PC-9 (cell line): ENCODE measurements around the gene OSBPL2. TPM values are rescaled to one million over a fixed set of nuclear protein-coding genes. Genes with fewer than 3 reads are reported as not detected.

Experiments used
- BruUV-seq: library from RNA; stranded (reverse); fragments of 400-500 nt; replicated peaks from 2 replicates; lab custom pipeline; 2021; lab: Mats Ljungman, UMichigan
- CTCF ChIA-PET: fragments of 300-600 bp; sonication (Branson Sonifier 250); formaldehyde crosslinking; loops from one replicate; lab custom pipeline; 2022; ENCODE audit warnings: antibody characterized with exemption; lab: Charles Lee
- POLR2A ChIA-PET: fragments of 300-600 bp; sonication (Branson Sonifier 250); formaldehyde crosslinking; loops from one replicate; lab custom pipeline; 2022; ENCODE audit warnings: antibody characterized with exemption; ENCODE audit not compliant: unreplicated experiment; lab: Charles Lee
- DNase-seq, 2 experiments: peaks; one replicate each; pipeline versions ENCODE4 v3.0.0 to v3.0.0-alpha.2; 2015 to 2022; ENCODE audit warnings: mixed read lengths in 1 of 2
- H2AFZ ChIP-seq: fragments of 200-600 bp; sonication (generic); 2 replicates; pipeline ENCODE4 v1.8.1; 2017; ENCODE audit warnings: antibody characterized with exemption
- H3F3A ChIP-seq: fragments of 200-600 bp; sonication (generic); 2 replicates; pipeline ENCODE4 v1.8.1; 2017; ENCODE audit warnings: antibody characterized with exemption, mild to moderate bottlenecking, low read depth; ENCODE audit not compliant: insufficient read depth
- H3K27ac ChIP-seq: fragments of 200-600 bp; sonication (generic); 2 replicates; pipeline ENCODE4 v1.6.1; 2016; ENCODE audit warnings: mixed run types
- H3K27me3 ChIP-seq: fragments of 200-600 bp; sonication (generic); 2 replicates; pipeline ENCODE4 v1.6.1; 2016; ENCODE audit warnings: low read depth, mixed run types; ENCODE audit not compliant: insufficient read depth
- H3K36me3 ChIP-seq: fragments of 200-600 bp; sonication (generic); 2 replicates; pipeline ENCODE4 v1.6.1; 2016; ENCODE audit warnings: low read depth, mixed run types
- H3K4me1 ChIP-seq: fragments of 200-600 bp; sonication (generic); replicated peaks from 2 replicates; pipeline ENCODE4 v1.6.1; 2016; ENCODE audit warnings: mixed run types; ENCODE audit not compliant: insufficient read depth
- H3K4me2 ChIP-seq: fragments of 200-600 bp; sonication (generic); 2 replicates; pipeline ENCODE4 v1.6.1; 2017; ENCODE audit warnings: mixed run types
- H3K4me3 ChIP-seq: fragments of 200-600 bp; sonication (generic); 2 replicates; pipeline ENCODE4 v1.6.1; 2016; ENCODE audit warnings: mixed run types
- H3K79me2 ChIP-seq: fragments of 200-600 bp; sonication (generic); 2 replicates; pipeline ENCODE4 v1.6.1; 2017; ENCODE audit warnings: low read depth, mixed run types
- H3K9me2 ChIP-seq: fragments of 200-600 bp; sonication (generic); 2 replicates; pipeline ENCODE4 v1.8.1; 2017; ENCODE audit warnings: mild to moderate bottlenecking; ENCODE audit not compliant: insufficient read depth
- H3K9me3 ChIP-seq: fragments of 200-600 bp; sonication (generic); 2 replicates; pipeline ENCODE4 v1.8.1; 2016; ENCODE audit warnings: low read depth; ENCODE audit not compliant: insufficient read depth
- H4K20me1 ChIP-seq: fragments of 200-600 bp; sonication (generic); 2 replicates; pipeline ENCODE4 v1.8.1; 2017; ENCODE audit not compliant: insufficient read depth
- CTCF ChIP-seq: fragments of 200-600 bp; sonication (generic); conservative IDR thresholded peaks from 2 replicates; pipeline ENCODE4 v1.6.1; 2017; ENCODE audit warnings: mixed run types, antibody characterized with exemption, mild to moderate bottlenecking, moderate library complexity
- EZH2 ChIP-seq: fragments of 200-600 bp; sonication (generic); IDR thresholded peaks from 2 replicates; pipeline ENCODE4 v1.8.0; 2017; ENCODE audit warnings: antibody characterized with exemption, low read depth
- intact Hi-C: fragments of 100-400 bp; cut with micrococcal nuclease; formaldehyde crosslinking; loops from one replicate; pipeline ENCODE4 v1.10.0; 2022; ENCODE audit not compliant: unreplicated experiment
- total RNA-seq: library from RNA; stranded (reverse); gene quantifications from 2 replicates; pipeline ENCODE4 v1.2.3, GENCODE V29; 2021

OSBPL2 gene
- total RNA-seq, 1 experiment from 2014 or later, result 84.8 TPM

- Histone ChIP-seq H3K4me3 (no peak overlapping the region), H3F3A (peaks cover 16% of the 10 kb centered on the region), H2AFZ (no peak overlapping the region), H3K27ac (no peak overlapping the region), H3K79me2 (0 out of 2 replicates have a peak, but pooled peaks cover 5% of the 10 kb centered on the region), H4K20me1 (peaks cover 45% of the 10 kb centered on the region), H3K9me2 (no peaks in the 10 kb centered on the region), H3K27me3 (no peaks in the 10 kb centered on the region), H3K9me3 (peaks cover 5% of the 10 kb centered on the region; the same call in 1 of the 2 replicates), H3K36me3 (peaks cover 13% of the 10 kb centered on the region), H3K4me1 (no peaks in the 10 kb centered on the region), H3K4me2 (no peak overlapping the region)
- ChIA-PET POLR2A (no interaction called here), CTCF (no interaction called here)
- BruUV-seq, result TSS peak; percentile 16
- DNase-seq, result no peak
- intact Hi-C loops, result loop anchor here (2.0 to 10.0 kb wide), 2 partner anchors 28 to 252 kb away; partner anchors contain the start of gene OSBPL2
- TF ChIP-seq EZH2 (no peak), CTCF (no peak)
Measured at GRCh38 chr20:62266851-62267250, 28.5 kb downstream of the OSBPL2 start.

- Histone ChIP-seq H3K4me3 (no peak overlapping the region), H3K4me2 (no peak overlapping the region), H3F3A (peaks cover 16% of the 10 kb centered on the region), H3K36me3 (peaks cover 16% of the 10 kb centered on the region), H3K9me3 (peaks cover 5% of the 10 kb centered on the region; the same call in 1 of the 2 replicates), H3K27me3 (no peaks in the 10 kb centered on the region), H3K79me2 (0 out of 2 replicates have a peak, but pooled peaks cover 5% of the 10 kb centered on the region), H3K27ac (no peak overlapping the region), H2AFZ (no peak overlapping the region), H4K20me1 (peaks cover 48% of the 10 kb centered on the region), H3K9me2 (no peaks in the 10 kb centered on the region), H3K4me1 (no peaks in the 10 kb centered on the region)
- no peak for TF ChIP-seq CTCF
- TF ChIP-seq EZH2, result no peak
- CTCF ChIA-PET, result no interaction called here
- peak; percentile 71 to 74 for DNase-seq
- intact Hi-C loops, result loop anchor here (2.0 to 10.0 kb wide), 2 partner anchors 29 to 253 kb away; partner anchors contain the start of gene OSBPL2
- BruUV-seq, result no TSS peak
- POLR2A ChIA-PET, result no interaction called here
Measured at GRCh38 chr20:62267543-62267942, 29.2 kb downstream of the OSBPL2 start.

- ChIA-PET CTCF (interaction anchor here (0.7 kb wide), 1 partner anchor 38 kb away, joined by 4 read pairs; no protein-coding TSS in a partner anchor), POLR2A (no interaction called here)
- Histone ChIP-seq H3F3A (peaks cover 16% of the 10 kb centered on the region), H3K4me2 (no peak overlapping the region), H3K4me3 (no peak overlapping the region), H2AFZ (no peak overlapping the region), H3K9me3 (peaks cover 5% of the 10 kb centered on the region; the same call in 1 of the 2 replicates), H3K4me1 (no peaks in the 10 kb centered on the region), H3K79me2 (0 out of 2 replicates have a peak, but pooled peaks cover 5% of the 10 kb centered on the region), H3K9me2 (no peaks in the 10 kb centered on the region), H4K20me1 (peaks cover 54% of the 10 kb centered on the region), H3K27ac (no peak overlapping the region), H3K27me3 (no peaks in the 10 kb centered on the region), H3K36me3 (peaks cover 20% of the 10 kb centered on the region)
- BruUV-seq, result no TSS peak
- no peak for DNase-seq
- no peak for TF ChIP-seq CTCF
- no peak for TF ChIP-seq EZH2
- intact Hi-C loops, result loop anchor here (10.0 kb wide), 1 partner anchor 254 kb away; no protein-coding TSS in a partner anchor
Measured at GRCh38 chr20:62268228-62268900, 30.0 kb downstream of the OSBPL2 start.
